HuH-7.5 (cell line): ENCODE measurements around the gene FAM210A.
"Not testable (repeated sequence)": the region's sequence is repeated elsewhere in the genome, so short reads cannot be mapped to it uniquely, and the experiment has no call there.

Experiments
- DNase-seq: peaks from one replicate; pipeline ENCODE4 v3.0.0; 2011; ENCODE audit warnings: low spot score

FAM210A gene

GRCh38 chr18:13703899-13704298, 22.5 kb downstream of the FAM210A start:
- no peak for DNase-seq

GRCh38 chr18:13700153-13700552, 26.2 kb downstream of the FAM210A start:
- DNase-seq: no peak

- DNase-seq: no peak
Measured at GRCh38 chr18:13696961-13697360, 29.4 kb downstream of the FAM210A start.

GRCh38 chr18:13695337-13695736, 31.0 kb downstream of the FAM210A start:
- not testable (repeated sequence) for DNase-seq

GRCh38 chr18:13690060-13690459, 36.3 kb downstream of the FAM210A start:
- not testable (repeated sequence) for DNase-seq

GRCh38 chr18:13688191-13689136, 37.9 kb downstream of the FAM210A start:
- DNase-seq: no peak

- DNase-seq: no peak
Measured at GRCh38 chr18:13684546-13684945, 41.8 kb downstream of the FAM210A start.

- no peak for DNase-seq
Measured at GRCh38 chr18:13681701-13682100, 44.7 kb downstream of the FAM210A start.

- DNase-seq: no peak
Measured at GRCh38 chr18:13680612-13681011, 45.7 kb downstream of the FAM210A start.

GRCh38 chr18:13677350-13677749, 49.0 kb downstream of the FAM210A start:
- DNase-seq: not testable (repeated sequence)

GRCh38 chr18:13676471-13676870, 49.9 kb downstream of the FAM210A start:
- no peak for DNase-seq

GRCh38 chr18:13672657-13673056, 53.7 kb downstream of the FAM210A start:
- DNase-seq: no peak

GRCh38 chr18:13661779-13662256, 64.5 kb downstream of the FAM210A start:
- no peak for DNase-seq

GRCh38 chr18:13661051-13661778, 65.1 kb downstream of the FAM210A start:
- no peak for DNase-seq

- no peak for DNase-seq
Measured at GRCh38 chr18:13660510-13660909, 65.8 kb downstream of the FAM210A start.

- no peak for DNase-seq
Measured at GRCh38 chr18:13658436-13659204, 67.7 kb downstream of the FAM210A start.

- no peak for DNase-seq
Measured at GRCh38 chr18:13657974-13658373, 68.4 kb downstream of the FAM210A start.

GRCh38 chr18:13653746-13654433, 72.5 kb downstream of the FAM210A start:
- no peak for DNase-seq

- DNase-seq: no peak
Measured at GRCh38 chr18:13649397-13650390, 76.7 kb downstream of the FAM210A start.

- no peak for DNase-seq
Measured at GRCh38 chr18:13647761-13648160, 78.6 kb downstream of the FAM210A start.
